Naive B cell (primary cell): ENCODE results near the gene FAM210A. TPM values are rescaled to one million over a fixed set of nuclear protein-coding genes. Genes with fewer than 3 reads are reported as not detected.
"Not testable (repeated sequence)": the region's sequence is repeated elsewhere in the genome, so short reads cannot be mapped to it uniquely, and the experiment has no call there.

Experiments used
- ATAC-seq, 2 donors: fragments of 150-1000 bp; cut with Tn5 transposase; 2 replicates each; pipeline ENCODE4 v1.10.0; 2021; ENCODE audit warnings: low read depth in 2 of 2, mild to moderate bottlenecking in 2 of 2, moderate library complexity in 2 of 2
- DNase-seq: peaks from one replicate; pipeline ENCODE4 v3.0.0; 2022
- H3K27ac Mint-ChIP-seq, 6 donors: one replicate each; pipeline ENCODE4 v1.8.0; 2020 to 2022; ENCODE audit warnings: mild to moderate bottlenecking in 6 of 6, mixed read lengths in 6 of 6, moderate library complexity in 5 of 6, inconsistent platforms in 2 of 6
- H3K27me3 Mint-ChIP-seq, 3 donors: one replicate each; pipeline ENCODE4 v1.8.0; 2021 to 2022; ENCODE audit warnings: mixed read lengths in 3 of 3, mild to moderate bottlenecking in 1 of 3
- H3K36me3 Mint-ChIP-seq, 2 donors: one replicate each; pipeline ENCODE4 v1.8.0; 2020 to 2022; ENCODE audit warnings: mixed read lengths in 2 of 2, inconsistent platforms in 1 of 2, mild to moderate bottlenecking in 1 of 2
- H3K4me1 Mint-ChIP-seq, 3 donors: one replicate each; pipeline ENCODE4 v1.8.0; 2020 to 2022; ENCODE audit warnings: mixed read lengths in 3 of 3, inconsistent platforms in 1 of 3, mild to moderate bottlenecking in 1 of 3, moderate library complexity in 1 of 3
- H3K4me3 Mint-ChIP-seq, 8 donors: one replicate each; pipeline ENCODE4 v1.8.0; 2020 to 2022; ENCODE audit warnings: mild to moderate bottlenecking in 8 of 8, mixed read lengths in 8 of 8, moderate library complexity in 8 of 8, inconsistent platforms in 2 of 8
- H3K9me3 Mint-ChIP-seq, 7 donors: one replicate each; pipeline ENCODE4 v1.8.0; 2020 to 2022; ENCODE audit warnings: mixed read lengths in 7 of 7, mild to moderate bottlenecking in 5 of 7, inconsistent platforms in 2 of 7, moderate library complexity in 1 of 7
- polyA plus RNA-seq, 6 donors: library from polyadenylated mRNA; unstranded; fragments of 300-500 nt; fragmentation: Illumina TruSeq; gene quantifications; one replicate each; pipeline ENCODE4 v1.2.3, GENCODE V29; 2021; ENCODE audit warnings: low read depth in 6 of 6

FAM210A gene
- polyA plus RNA-seq, 6 donors from 2014 or later, result 10.8 to 22.7 (median 17.3) TPM

DNA sequence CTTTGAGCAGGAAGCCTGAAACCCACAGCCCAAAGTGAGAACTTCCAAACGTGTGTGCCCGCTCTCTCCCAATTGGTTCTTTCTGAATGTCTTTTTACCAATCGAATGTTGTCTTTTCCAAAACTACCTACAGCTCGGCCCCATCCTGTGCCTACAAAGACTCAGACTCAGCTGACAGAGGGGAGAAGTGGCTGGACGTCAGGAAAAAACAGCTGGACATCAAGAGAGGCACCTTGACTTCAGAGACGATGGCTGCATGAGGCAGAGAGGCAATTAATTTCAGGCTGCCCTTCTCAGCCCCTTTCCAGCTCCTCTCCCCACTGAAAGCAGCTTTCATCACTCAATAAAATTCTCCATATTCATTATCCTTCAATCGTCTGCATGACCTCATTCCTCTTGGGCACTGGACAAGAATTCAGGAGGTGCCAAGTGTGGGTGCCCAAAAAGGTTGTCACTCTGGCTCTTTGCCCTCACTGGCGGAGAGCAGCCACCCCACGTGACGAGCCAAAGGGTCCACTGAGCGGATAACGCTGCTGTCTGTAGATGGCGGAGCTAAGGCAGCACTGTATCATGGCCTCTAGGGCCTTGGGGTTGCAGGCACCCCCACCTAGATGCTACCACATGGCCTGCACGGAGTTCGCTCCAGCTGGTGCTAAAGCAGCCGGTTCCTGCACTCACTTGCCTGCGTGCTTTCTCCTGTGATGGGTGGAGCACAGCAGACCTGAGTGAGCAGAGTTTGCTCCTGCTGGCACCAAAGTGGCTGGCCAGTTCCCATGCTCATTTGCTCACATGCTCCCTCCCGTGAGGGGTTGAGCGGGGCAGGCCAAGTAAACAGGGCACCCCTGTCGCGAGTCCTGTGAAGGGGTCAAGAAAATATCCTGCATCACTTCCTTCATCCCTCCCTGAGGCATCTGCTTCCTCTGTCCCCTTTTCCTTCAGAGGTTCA is 37.9 kb downstream of the FAM210A start:
- peaks cover 0 to 15% (median 6%) of the 10 kb centered on the region in 7 donors for H3K9me3 Mint-ChIP-seq
- peak overlapping the region in 1 of 6 donors; percentile 51 for H3K27ac Mint-ChIP-seq
- no peak overlapping the region for H3K4me3 Mint-ChIP-seq
- DNase-seq (no peak), ATAC-seq (no peak)
- peaks cover 0 to 4% of the 10 kb centered on the region in 2 donors for H3K36me3 Mint-ChIP-seq
- H3K27me3 Mint-ChIP-seq, result no peaks in the 10 kb centered on the region
- H3K4me1 Mint-ChIP-seq, result peaks cover 32 to 62% (median 46%) of the 10 kb centered on the region in 3 donors

DNA sequence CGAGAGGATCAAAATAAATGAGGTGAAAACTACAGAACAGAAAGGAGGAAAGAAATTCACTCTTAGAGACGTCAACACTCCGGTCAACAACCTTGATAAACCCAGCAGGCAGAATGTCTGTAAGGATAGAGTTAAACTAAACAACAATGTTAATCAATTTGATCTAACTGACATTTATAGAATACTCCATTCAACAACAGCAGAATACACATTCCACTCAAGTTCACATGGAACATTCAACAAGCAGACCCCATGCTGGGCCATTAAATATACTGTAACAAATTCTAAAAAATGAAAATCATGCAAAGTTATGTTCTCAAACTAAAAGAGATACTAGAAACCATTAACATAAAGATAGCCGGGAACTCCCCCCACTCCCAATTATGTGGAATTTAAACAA is 41.8 kb downstream of the FAM210A start:
- ATAC-seq, result no peak
- Mint-ChIP-seq H3K27me3 (no peaks in the 10 kb centered on the region), H3K4me3 (no peak overlapping the region), H3K4me1 (peaks cover 24 to 33% (median 30%) of the 10 kb centered on the region in 3 donors), H3K36me3 (peaks cover 0 to 4% of the 10 kb centered on the region in 2 donors), H3K9me3 (no peaks in the 10 kb centered on the region), H3K27ac (peak overlapping the region in 2 of 6 donors; percentile 1 to 31)
- no peak for DNase-seq

DNA sequence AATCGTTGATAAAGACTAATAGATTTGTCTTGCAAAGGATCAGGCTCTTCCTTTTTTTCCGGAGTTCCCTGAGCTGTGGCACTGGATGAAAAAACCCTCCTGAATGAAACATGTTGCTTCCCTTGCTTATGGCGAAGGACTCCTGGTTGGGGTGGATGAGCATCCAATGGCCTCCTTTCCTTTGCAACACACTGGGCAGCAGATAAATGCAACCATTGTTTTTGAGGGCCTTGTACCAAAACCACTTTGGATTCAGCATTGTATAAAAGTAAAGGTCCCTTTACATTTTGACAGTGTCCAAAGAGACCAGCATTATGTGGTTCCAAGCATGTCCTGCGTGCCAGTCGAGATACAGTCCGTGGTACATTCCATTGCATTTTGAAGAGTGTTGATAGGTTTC is 44.7 kb downstream of the FAM210A start:
- Mint-ChIP-seq H3K9me3 (no peaks in the 10 kb centered on the region), H3K36me3 (no peaks in the 10 kb centered on the region), H3K27me3 (no peaks in the 10 kb centered on the region), H3K4me3 (no peak overlapping the region), H3K4me1 (peaks cover 6 to 26% (median 16%) of the 10 kb centered on the region in 3 donors), H3K27ac (peak overlapping the region in 1 of 6 donors; percentile 41)
- no peak for DNase-seq
- ATAC-seq, result no peak

DNA sequence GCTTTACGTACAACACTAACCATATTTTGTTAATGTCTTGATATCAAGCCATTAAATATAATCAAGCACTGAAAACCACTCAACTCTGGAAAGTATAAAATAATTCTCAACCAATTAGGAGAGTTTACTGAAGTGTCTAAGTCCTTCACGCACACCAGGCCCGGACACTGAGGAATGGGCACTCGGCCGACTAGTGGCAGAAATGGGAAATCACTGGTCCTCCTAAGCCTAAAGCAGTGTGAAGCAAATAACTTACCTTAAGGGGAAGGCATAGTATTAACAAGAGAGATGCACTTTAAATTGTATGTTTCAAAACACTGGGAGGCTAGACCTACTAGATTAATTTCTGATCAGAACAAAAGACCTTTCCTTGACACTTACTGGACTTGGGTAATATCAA is 45.7 kb downstream of the FAM210A start:
- no peaks in the 10 kb centered on the region for H3K9me3 Mint-ChIP-seq
- H3K27me3 Mint-ChIP-seq, result no peaks in the 10 kb centered on the region
- peaks cover 4 to 17% (median 16%) of the 10 kb centered on the region in 3 donors for H3K4me1 Mint-ChIP-seq
- H3K4me3 Mint-ChIP-seq, result no peak overlapping the region
- no peak for ATAC-seq
- no peaks in the 10 kb centered on the region for H3K36me3 Mint-ChIP-seq
- no peak for DNase-seq
- no peak overlapping the region for H3K27ac Mint-ChIP-seq

DNA sequence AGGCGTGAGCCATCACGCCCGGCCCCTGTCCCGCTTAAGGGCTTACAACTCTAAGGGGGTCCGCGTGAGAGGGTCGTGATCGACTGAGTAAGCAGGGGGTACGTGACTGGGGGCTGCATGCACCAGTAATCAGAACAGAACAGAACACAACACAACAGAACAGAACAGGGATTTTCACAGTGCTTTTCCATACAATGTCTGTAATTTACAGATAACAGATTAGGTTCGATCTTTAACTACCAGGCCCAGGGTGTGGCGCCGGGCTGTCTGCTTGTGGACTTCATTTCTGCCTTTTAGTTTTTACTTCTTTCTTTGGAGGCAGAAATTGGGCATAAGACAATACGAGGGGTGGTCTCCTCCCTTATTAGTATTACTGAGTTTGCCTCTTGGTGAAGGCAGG is 49.0 kb downstream of the FAM210A start:
- not testable (repeated sequence) for ATAC-seq, H3K36me3 Mint-ChIP-seq, H3K27ac Mint-ChIP-seq, H3K9me3 Mint-ChIP-seq, H3K4me3 Mint-ChIP-seq, DNase-seq, H3K27me3 Mint-ChIP-seq
- H3K4me1 Mint-ChIP-seq, result peaks cover 4 to 16% (median 6%) of the 10 kb centered on the region in 3 donors

DNA sequence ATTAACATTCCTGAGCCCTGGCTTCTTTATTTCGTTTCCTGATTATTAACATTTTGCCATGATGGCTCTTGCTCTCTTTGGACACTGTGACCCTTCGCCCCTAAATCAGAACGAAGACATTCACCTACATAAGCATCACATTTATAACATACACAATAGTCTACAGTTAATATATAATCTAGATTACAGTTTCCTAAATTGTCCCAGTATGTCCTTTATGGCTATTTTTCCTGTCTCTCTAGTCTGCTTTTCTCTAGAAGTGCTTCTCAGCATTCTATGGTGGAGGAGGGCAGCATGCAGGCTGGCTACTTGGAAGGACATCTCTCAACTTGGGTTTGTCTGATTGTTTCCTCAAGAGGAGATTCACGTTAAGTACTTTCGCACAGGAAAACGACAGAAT is 49.9 kb downstream of the FAM210A start:
- Mint-ChIP-seq H3K4me3 (no peak overlapping the region), H3K9me3 (no peaks in the 10 kb centered on the region), H3K27ac (peak overlapping the region in 1 of 6 donors; percentile 82), H3K4me1 (peaks cover 3 to 16% (median 4%) of the 10 kb centered on the region in 3 donors), H3K36me3 (no peaks in the 10 kb centered on the region), H3K27me3 (no peaks in the 10 kb centered on the region)
- no peak for DNase-seq
- no peak for ATAC-seq

DNA sequence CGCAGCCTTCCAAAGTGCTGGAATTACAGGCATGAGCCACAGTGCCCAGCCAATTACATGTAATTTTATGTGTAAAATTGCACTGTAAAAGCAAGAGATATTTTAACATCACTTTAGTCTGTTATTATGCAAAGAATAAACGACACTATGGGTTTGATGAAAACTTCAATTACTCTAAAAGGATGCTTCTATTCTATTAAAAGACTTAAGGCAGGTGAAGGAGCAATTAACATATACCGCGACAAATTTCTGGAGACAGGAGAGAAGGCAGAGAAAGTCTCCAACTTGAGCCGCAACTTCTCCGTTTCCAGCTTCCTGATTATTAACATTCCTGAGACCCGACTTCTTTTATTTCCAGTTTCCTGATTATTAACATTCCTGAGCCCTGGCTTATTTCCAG is 53.7 kb downstream of the FAM210A start:
- no peak overlapping the region for H3K27ac Mint-ChIP-seq
- H3K36me3 Mint-ChIP-seq, result peaks cover 8 to 25% of the 10 kb centered on the region in 2 donors
- H3K4me1 Mint-ChIP-seq, result peaks cover 3 to 10% (median 5%) of the 10 kb centered on the region in 3 donors
- no peak overlapping the region for H3K4me3 Mint-ChIP-seq
- H3K9me3 Mint-ChIP-seq, result no peaks in the 10 kb centered on the region
- ATAC-seq, result no peak
- no peaks in the 10 kb centered on the region for H3K27me3 Mint-ChIP-seq
- DNase-seq, result no peak

DNA sequence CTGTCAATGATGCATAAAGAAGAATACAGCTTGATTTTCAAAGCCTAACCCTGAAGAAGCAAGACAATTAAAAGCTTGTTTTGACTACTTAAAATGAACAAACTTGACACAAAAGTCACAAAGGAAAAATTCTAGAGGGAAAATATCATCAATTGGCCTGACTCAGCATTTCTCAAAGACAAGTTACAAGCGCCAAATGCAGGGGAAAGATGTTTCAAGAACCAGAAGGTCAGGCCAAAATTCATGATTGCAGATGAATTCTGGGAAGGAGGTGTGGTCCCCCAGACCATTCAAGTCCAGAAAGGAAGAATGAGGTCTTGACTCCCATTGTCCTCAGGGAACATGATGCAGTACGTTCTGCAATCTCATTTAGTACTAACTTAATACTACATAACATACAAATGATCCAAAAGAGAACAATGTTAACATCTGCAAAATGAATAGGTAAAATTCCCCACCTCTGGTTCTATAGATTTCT is 64.5 kb downstream of the FAM210A start:
- peak overlapping the region in 2 of 6 donors; percentile 43 to 61 for H3K27ac Mint-ChIP-seq
- no peak overlapping the region for H3K4me3 Mint-ChIP-seq
- H3K9me3 Mint-ChIP-seq, result no peaks in the 10 kb centered on the region
- peaks cover 0 to 5% (median 0%) of the 10 kb centered on the region in 3 donors for H3K4me1 Mint-ChIP-seq
- H3K36me3 Mint-ChIP-seq, result no peaks in the 10 kb centered on the region
- DNase-seq (no peak), ATAC-seq (no peak)
- no peaks in the 10 kb centered on the region for H3K27me3 Mint-ChIP-seq

DNA sequence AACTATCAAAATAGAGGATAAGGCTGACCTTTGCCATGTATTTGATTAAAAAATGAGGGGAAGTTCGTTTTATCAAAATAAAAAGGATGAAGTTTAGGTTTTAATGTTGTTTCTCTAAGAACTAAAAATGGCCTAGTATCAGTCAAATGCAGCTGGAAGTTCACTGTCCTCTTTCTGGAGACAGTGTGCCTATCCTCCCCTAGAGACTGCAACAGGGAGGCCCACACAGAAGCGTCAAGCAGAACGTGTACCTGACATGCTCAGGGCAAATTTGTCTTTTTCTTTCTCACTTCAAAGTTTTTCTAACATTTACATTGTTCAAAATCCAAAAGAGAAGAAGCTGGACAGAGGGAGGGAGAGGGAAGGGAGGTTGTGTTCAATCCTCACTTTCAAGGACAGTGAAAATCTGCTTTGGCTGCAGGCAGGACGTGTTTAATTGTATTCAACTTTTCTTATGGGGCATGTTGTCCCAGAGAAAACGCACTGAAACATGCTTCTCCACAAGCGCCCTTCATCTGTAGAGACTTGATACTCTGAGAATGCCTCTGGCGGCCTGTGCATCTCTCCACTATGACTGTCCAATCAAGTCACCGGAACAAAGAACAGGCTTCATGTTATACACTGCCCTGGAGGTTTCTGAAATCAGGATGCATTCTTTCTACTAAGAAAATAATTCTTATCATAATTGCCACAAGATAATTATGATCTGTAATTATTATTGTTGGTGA is 65.1 kb downstream of the FAM210A start:
- H3K27me3 Mint-ChIP-seq, result no peaks in the 10 kb centered on the region
- no peak for DNase-seq
- no peak overlapping the region for H3K4me3 Mint-ChIP-seq
- H3K36me3 Mint-ChIP-seq, result no peaks in the 10 kb centered on the region
- peak overlapping the region in 1 of 6 donors; percentile 61 for H3K27ac Mint-ChIP-seq
- no peak for ATAC-seq
- H3K9me3 Mint-ChIP-seq, result no peaks in the 10 kb centered on the region
- peaks cover 0 to under 1% (median 0%) of the 10 kb centered on the region in 3 donors for H3K4me1 Mint-ChIP-seq

DNA sequence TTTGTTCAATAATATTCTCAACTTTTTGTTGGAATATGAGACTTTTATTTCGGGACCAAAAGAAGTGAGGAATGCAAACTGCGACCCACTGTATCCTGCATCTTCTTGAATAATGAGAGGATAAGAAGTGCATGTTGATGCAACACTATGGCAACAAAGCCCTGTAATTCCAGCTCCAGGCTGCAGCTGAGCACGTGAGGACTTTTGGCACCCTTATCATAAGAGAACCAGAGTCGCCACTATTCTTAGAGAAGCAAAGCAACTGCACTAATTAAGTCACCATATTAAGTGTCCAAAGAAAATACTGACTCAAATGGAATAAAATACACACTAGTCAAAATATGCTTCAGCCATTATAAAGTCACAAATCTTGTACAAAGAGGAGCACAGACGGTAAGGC is 65.8 kb downstream of the FAM210A start:
- Mint-ChIP-seq H3K27me3 (no peaks in the 10 kb centered on the region), H3K27ac (no peak overlapping the region), H3K9me3 (no peaks in the 10 kb centered on the region), H3K4me3 (no peak overlapping the region), H3K4me1 (no peaks in the 10 kb centered on the region), H3K36me3 (no peaks in the 10 kb centered on the region)
- ATAC-seq (no peak), DNase-seq (no peak)

DNA sequence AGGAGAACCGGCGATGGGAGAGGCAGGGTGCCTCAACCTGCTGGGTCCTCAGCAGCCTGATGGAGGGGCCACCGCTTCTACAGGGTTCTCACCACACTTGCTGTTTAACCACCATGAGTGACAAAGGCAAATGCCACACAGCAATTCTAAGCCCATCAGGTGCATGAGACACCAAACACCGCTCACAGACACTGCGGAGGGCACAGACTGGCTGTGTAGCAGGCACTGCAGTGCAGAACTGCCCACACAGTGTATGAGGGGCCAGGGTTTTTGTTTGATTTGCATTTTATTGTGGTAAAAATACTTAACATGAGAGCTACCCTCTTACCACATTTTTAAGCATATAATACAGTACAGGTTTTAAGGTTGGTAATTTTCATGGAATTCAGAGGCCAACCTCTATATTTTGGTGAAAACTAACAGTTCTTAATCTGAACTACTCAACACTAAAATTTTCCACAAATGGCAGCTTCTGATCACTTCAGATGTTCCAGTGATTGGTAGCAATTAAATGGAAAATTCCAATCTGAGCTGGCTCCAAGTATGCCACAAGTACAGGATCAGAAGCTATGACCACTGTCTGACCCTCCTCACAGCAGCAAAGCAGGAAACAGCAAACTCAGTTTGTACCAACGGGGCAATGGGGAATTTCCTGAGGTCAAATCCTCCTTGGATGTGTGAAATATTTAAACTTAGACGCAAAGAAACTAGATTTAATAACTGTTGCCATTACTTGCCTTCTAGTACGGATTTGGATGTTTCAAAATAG is 67.7 kb downstream of the FAM210A start:
- H3K27ac Mint-ChIP-seq, result no peak overlapping the region

DNA sequence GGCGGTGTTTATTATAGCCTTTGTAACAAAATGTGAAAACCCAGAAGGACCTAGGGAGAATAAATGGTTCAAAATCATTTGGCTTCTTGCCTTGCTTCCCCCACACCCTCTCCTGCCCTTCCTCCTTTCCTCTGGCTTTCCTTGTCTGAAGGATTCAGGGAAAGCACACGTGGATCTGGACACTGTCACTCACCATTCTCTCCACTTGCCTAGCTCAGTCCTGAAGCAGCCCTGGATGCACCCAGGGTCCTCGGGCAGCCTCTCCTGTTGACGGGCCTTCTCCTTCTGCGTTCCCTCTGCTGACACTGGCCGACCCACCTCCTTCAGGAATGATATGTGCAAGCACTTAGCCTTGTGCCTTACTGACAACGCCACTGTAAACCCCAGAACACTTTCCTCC is 68.4 kb downstream of the FAM210A start:
- H3K4me3 Mint-ChIP-seq, result peak overlapping the region in 1 of 8 donors; percentile 76

More for the DNA sequence above, 67.7 kb downstream of the FAM210A start:
- no peaks in the 10 kb centered on the region for H3K9me3 Mint-ChIP-seq
- no peaks in the 10 kb centered on the region for H3K4me1 Mint-ChIP-seq
- H3K36me3 Mint-ChIP-seq, result no peaks in the 10 kb centered on the region
- no peak for ATAC-seq
- peak overlapping the region in 1 of 8 donors; percentile 76 for H3K4me3 Mint-ChIP-seq
- DNase-seq, result no peak
- no peaks in the 10 kb centered on the region for H3K27me3 Mint-ChIP-seq

More for the DNA sequence above, 68.4 kb downstream of the FAM210A start:
- no peak for ATAC-seq
- Mint-ChIP-seq H3K36me3 (no peaks in the 10 kb centered on the region), H3K27me3 (no peaks in the 10 kb centered on the region), H3K27ac (no peak overlapping the region), H3K4me1 (no peaks in the 10 kb centered on the region), H3K9me3 (no peaks in the 10 kb centered on the region)
- no peak for DNase-seq
